CD4-positive, alpha-beta T cell treated with Interleukin-6 at 100 ng/mL for 8 hours (primary cell): ENCODE data around the gene CRB2.

Experiments used
- DNase-seq: peaks from one replicate; pipeline ENCODE4 v3.0.0-alpha.2; 2020; ENCODE audit warnings: mixed read lengths, low spot score

Gene CRB2

GRCh38 chr9:123355761-123356431, at the start of gene CRB2:
Gene CRB2, plus strand, starts transcription at chr9:123356197. Its CDS starts 64 bp downstream, at chr9:123356261.
- DNase-seq = no peak

- DNase-seq = no peak
Observed at GRCh38 chr9:123309611-123310010, 46.4 kb upstream of the CRB2 start.

- DNase-seq = no peak
Observed at GRCh38 chr9:123310551-123311249, 45.3 kb upstream of the CRB2 start.

- DNase-seq = no peak
Observed at GRCh38 chr9:123311250-123311752, 44.7 kb upstream of the CRB2 start.

GRCh38 chr9:123312306-123312877, 43.6 kb upstream of the CRB2 start:
- no peak for DNase-seq

- no peak for DNase-seq
Observed at GRCh38 chr9:123314617-123315016, 41.4 kb upstream of the CRB2 start.

GRCh38 chr9:123315635-123316034, 40.4 kb upstream of the CRB2 start:
- no peak for DNase-seq

- DNase-seq = no peak
Observed at GRCh38 chr9:123316053-123316718, 39.8 kb upstream of the CRB2 start.

- DNase-seq = no peak
Observed at GRCh38 chr9:123318202-123318601, 37.8 kb upstream of the CRB2 start.

GRCh38 chr9:123318961-123319421, 37.0 kb upstream of the CRB2 start:
- no peak for DNase-seq

GRCh38 chr9:123319541-123320339, 36.3 kb upstream of the CRB2 start:
- no peak for DNase-seq

- no peak for DNase-seq
Observed at GRCh38 chr9:123320814-123321213, 35.2 kb upstream of the CRB2 start.

GRCh38 chr9:123321616-123322272, 34.3 kb upstream of the CRB2 start:
- DNase-seq = no peak

GRCh38 chr9:123322273-123323195, 33.5 kb upstream of the CRB2 start:
- peak; percentile 67 for DNase-seq

GRCh38 chr9:123323196-123324013, 32.6 kb upstream of the CRB2 start:
- DNase-seq = no peak

- no peak for DNase-seq
Observed at GRCh38 chr9:123324767-123325183, 31.2 kb upstream of the CRB2 start.

GRCh38 chr9:123326187-123326586, 29.8 kb upstream of the CRB2 start:
- DNase-seq = no peak

- DNase-seq = no peak
Observed at GRCh38 chr9:123326662-123327093, 29.3 kb upstream of the CRB2 start.

GRCh38 chr9:123327697-123328100, 28.3 kb upstream of the CRB2 start:
- DNase-seq = no peak
